Spinal cord (tissue), 10 donors: Measurements from ENCODE around the gene MYH9. TPM values are rescaled to one million over a fixed set of nuclear protein-coding genes. Genes with fewer than 3 reads are reported as not detected.

Source experiments
- DNase-seq, 6 donors: peaks; one replicate each; pipeline versions ENCODE4 v3.0.0 to v3.0.0-alpha.2; 2013 to 2015; ENCODE audit warnings: low spot score in 6 of 6, low read depth in 4 of 6
- H3K27ac ChIP-seq: one replicate; pipeline ENCODE4 v1.5.1; 2013; ENCODE audit warnings: low read depth, low read length, control low read depth
- H3K27me3 ChIP-seq: one replicate; pipeline ENCODE4 v1.6.1; 2013; ENCODE audit warnings: low read length; ENCODE audit not compliant: control insufficient read depth, insufficient read depth
- H3K36me3 ChIP-seq: one replicate; pipeline ENCODE4 v1.6.1; 2013; ENCODE audit warnings: low read length; ENCODE audit not compliant: control insufficient read depth, insufficient read depth
- H3K4me1 ChIP-seq: one replicate; pipeline ENCODE4 v1.6.1; 2013; ENCODE audit warnings: low read length; ENCODE audit not compliant: control insufficient read depth, insufficient read depth
- H3K4me3 ChIP-seq: one replicate; pipeline ENCODE4 v1.5.1; 2013; ENCODE audit warnings: low read depth, low read length, control low read depth
- H3K9me3 ChIP-seq: one replicate; pipeline ENCODE4 v1.6.1; 2013; ENCODE audit warnings: low read length; ENCODE audit not compliant: control insufficient read depth, insufficient read depth
- WGBS: methylation state at CpG from one replicate; pipeline ENCODE4 v1.1.5; 2013; ENCODE audit warnings: missing lambda C conversion rate; ENCODE audit not compliant: insufficient coverage; 5-methylcytosine and 5-hydroxymethylcytosine counted together
- polyA plus RNA-seq, 2 donors: library from polyadenylated mRNA; unstranded; fragments of 120-200 nt; gene quantifications; one replicate each; pipeline ENCODE4 v1.2.1, GENCODE V29; 2013; ENCODE audit not compliant: insufficient read length in 2 of 2
- total RNA-seq, 2 donors: library from RNA; depleted of rRNA in 1 of 2; stranded (reverse); fragments of 120-200 nt in 1 of 2; fragments of >200 nt in 1 of 2; gene quantifications; one replicate each; pipeline versions ENCODE4 v1.2.3 to v1.2.4, GENCODE V29; 2013 to 2014
- donor health status: healthy.

MYH9 gene
- total and polyA plus RNA-seq, 4 donors, result 78.7 to 122 (median 88.2) TPM

DNA sequence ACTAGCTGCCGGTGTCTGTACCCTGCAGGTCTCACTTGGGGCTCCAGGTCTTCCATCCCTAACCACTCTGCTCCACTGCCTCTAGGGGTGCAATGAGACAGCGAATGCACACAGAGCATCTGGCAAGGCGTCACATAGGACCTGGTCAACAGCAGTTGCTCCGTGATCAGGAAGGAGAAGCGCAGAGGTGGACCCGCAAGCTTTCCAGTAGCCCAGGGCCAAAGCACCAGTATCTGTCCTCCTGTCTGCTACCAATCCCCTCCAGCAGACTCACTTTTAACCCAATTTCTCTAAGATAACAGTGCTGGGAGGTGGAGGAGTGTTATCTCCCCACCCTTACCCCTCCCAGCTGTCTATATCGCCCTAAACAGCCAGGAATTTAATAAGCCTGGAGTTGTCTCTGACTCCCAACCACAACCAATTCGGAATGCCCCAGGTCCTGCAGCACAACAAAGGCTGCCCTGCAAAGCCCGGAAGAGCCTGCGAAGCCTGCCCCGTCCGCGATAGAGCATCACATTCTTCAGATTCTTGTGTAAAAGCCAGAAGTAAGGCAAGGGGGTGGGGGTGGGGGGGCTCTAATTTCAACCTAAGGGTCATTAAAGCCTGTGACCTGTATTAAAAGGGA is 19.3 kb downstream of the MYH9 start:
- 70% methylated on average over 4 of the region's 13 CpGs for WGBS
- no peak for DNase-seq
- Histone ChIP-seq H3K9me3 (no peaks in the 10 kb centered on the region), H3K27me3 (no peaks in the 10 kb centered on the region), H3K27ac (peak overlapping the region; percentile 44), H3K36me3 (peaks cover 4% of the 10 kb centered on the region), H3K4me3 (no peak overlapping the region), H3K4me1 (peaks cover 65% of the 10 kb centered on the region)

DNA sequence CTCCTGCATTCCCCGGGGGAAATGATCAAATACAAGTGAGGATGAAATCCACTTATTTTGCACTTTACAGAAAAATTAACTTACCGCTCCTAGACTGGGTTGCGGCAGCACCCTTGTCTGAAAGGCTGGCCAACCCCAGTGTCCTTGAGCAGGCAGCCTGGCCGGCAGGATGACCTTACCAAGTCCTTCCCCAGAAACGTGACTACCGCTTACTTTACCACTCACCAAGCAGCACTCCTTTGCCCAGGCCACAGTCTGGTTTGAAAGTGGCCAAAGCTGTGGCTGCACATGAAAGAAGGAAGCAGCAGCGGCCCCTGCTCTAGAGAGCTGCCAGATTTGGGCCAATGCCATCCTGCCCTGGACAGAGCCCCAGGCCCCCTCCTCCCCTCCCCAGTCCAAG is 20.3 kb downstream of the MYH9 start:
- Histone ChIP-seq H3K4me3 (no peak overlapping the region), H3K4me1 (peaks cover 56% of the 10 kb centered on the region), H3K27ac (no peak overlapping the region), H3K27me3 (no peaks in the 10 kb centered on the region), H3K36me3 (peaks cover 1% of the 10 kb centered on the region), H3K9me3 (no peaks in the 10 kb centered on the region)
- 75% methylated on average over 5 of the region's 7 CpGs for WGBS
- DNase-seq, result no peak

GRCh38 chr22:36367066-36367465 is 20.7 kb downstream of the MYH9 start:
- Histone ChIP-seq H3K27ac (no peak overlapping the region), H3K36me3 (no peaks in the 10 kb centered on the region), H3K4me3 (no peak overlapping the region), H3K9me3 (no peaks in the 10 kb centered on the region), H3K27me3 (no peaks in the 10 kb centered on the region), H3K4me1 (peaks cover 55% of the 10 kb centered on the region)
- WGBS, result 84% methylated on average over 7 of the region's 11 CpGs
- DNase-seq, result no peak

GRCh38 chr22:36366291-36366708 is 21.5 kb downstream of the MYH9 start:
- H3K4me1 ChIP-seq, result peaks cover 51% of the 10 kb centered on the region
- no peak for DNase-seq
- no peak overlapping the region for H3K4me3 ChIP-seq
- H3K36me3 ChIP-seq, result no peaks in the 10 kb centered on the region
- H3K27me3 ChIP-seq, result no peaks in the 10 kb centered on the region
- no peak overlapping the region for H3K27ac ChIP-seq
- 66% methylated on average over 6 of the region's 10 CpGs for WGBS
- no peaks in the 10 kb centered on the region for H3K9me3 ChIP-seq

- Histone ChIP-seq H3K27ac (no peak overlapping the region), H3K27me3 (no peaks in the 10 kb centered on the region), H3K4me1 (peaks cover 47% of the 10 kb centered on the region), H3K9me3 (no peaks in the 10 kb centered on the region), H3K4me3 (no peak overlapping the region), H3K36me3 (no peaks in the 10 kb centered on the region)
- WGBS, result 67% methylated on average over 2 of the region's 9 CpGs
- DNase-seq, result no peak
Measured at GRCh38 chr22:36365020-36365411, 22.8 kb downstream of the MYH9 start.

- no peaks in the 10 kb centered on the region for H3K9me3 ChIP-seq
- no peak for DNase-seq
- H3K4me1 ChIP-seq, result peaks cover 47% of the 10 kb centered on the region
- H3K27me3 ChIP-seq, result no peaks in the 10 kb centered on the region
- 99% methylated on average over 7 of the region's 7 CpGs for WGBS
- H3K4me3 ChIP-seq, result no peak overlapping the region
- H3K36me3 ChIP-seq, result no peaks in the 10 kb centered on the region
- no peak overlapping the region for H3K27ac ChIP-seq
Measured at GRCh38 chr22:36364255-36365019, 23.3 kb downstream of the MYH9 start.

- WGBS, result 60% methylated on average over 1 of the region's 4 CpGs
- H3K27ac ChIP-seq, result no peak overlapping the region
- H3K4me1 ChIP-seq, result peaks cover 39% of the 10 kb centered on the region
- DNase-seq, result no peak
- no peaks in the 10 kb centered on the region for H3K9me3 ChIP-seq
- no peaks in the 10 kb centered on the region for H3K27me3 ChIP-seq
- no peaks in the 10 kb centered on the region for H3K36me3 ChIP-seq
- H3K4me3 ChIP-seq, result no peak overlapping the region
Measured at GRCh38 chr22:36363349-36363981, 24.3 kb downstream of the MYH9 start.

GRCh38 chr22:36362932-36363331 is 24.8 kb downstream of the MYH9 start:
- Histone ChIP-seq H3K9me3 (no peaks in the 10 kb centered on the region), H3K36me3 (no peaks in the 10 kb centered on the region), H3K4me1 (peaks cover 35% of the 10 kb centered on the region), H3K4me3 (no peak overlapping the region), H3K27ac (no peak overlapping the region), H3K27me3 (no peaks in the 10 kb centered on the region)
- DNase-seq, result no peak
- no CpG with 5 or more reads among the region's 2 CpGs for WGBS

- Histone ChIP-seq H3K4me3 (no peak overlapping the region), H3K4me1 (peaks cover 27% of the 10 kb centered on the region), H3K9me3 (no peaks in the 10 kb centered on the region), H3K36me3 (no peaks in the 10 kb centered on the region), H3K27me3 (no peaks in the 10 kb centered on the region), H3K27ac (no peak overlapping the region)
- WGBS, result 95% methylated on average over 3 of the region's 4 CpGs
- DNase-seq, result no peak
Measured at GRCh38 chr22:36362075-36362474, 25.7 kb downstream of the MYH9 start.
